ENCODE measurements around the gene SAA2. TPM values are rescaled to one million over a fixed set of nuclear protein-coding genes. Genes with fewer than 3 reads are reported as not detected.
"Not testable (repeated sequence)": the region's sequence is repeated elsewhere in the genome, so short reads cannot be mapped to it uniquely, and the experiment has no call there.

SAA2 gene
- total and polyA plus RNA-seq, 2 donors (not counting 1 experiment from before 2014, with no cell fraction given) = not detected

DNA sequence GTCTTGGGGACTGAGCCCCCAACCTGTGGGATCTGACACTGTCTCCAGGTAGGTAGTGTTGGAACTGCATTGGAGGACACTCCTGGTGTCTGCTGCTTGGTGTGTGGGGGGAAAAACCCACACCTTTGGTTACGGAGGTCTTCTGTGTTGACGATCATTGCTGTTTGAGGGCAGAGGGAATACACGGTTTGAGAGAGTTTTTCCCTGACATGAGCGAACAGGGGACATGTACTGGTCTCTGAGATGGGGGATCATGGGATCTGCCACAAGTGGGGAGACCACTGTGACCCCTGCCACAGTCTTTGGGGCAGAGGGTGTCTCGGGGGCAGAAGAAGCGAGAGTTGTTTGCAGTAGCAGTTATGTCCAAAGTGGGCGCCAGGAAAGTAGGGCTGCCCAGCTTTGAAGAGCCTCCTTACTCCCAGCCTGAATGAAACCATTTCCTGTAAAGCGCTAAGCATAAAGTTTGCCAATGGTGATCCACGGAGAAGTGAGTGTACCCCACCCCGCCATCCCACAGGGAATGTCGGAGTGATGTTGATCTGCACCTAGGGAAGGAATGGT is 5.4 kb upstream of the SAA2 start:
- TF ChIP-seq, protein P1, sequence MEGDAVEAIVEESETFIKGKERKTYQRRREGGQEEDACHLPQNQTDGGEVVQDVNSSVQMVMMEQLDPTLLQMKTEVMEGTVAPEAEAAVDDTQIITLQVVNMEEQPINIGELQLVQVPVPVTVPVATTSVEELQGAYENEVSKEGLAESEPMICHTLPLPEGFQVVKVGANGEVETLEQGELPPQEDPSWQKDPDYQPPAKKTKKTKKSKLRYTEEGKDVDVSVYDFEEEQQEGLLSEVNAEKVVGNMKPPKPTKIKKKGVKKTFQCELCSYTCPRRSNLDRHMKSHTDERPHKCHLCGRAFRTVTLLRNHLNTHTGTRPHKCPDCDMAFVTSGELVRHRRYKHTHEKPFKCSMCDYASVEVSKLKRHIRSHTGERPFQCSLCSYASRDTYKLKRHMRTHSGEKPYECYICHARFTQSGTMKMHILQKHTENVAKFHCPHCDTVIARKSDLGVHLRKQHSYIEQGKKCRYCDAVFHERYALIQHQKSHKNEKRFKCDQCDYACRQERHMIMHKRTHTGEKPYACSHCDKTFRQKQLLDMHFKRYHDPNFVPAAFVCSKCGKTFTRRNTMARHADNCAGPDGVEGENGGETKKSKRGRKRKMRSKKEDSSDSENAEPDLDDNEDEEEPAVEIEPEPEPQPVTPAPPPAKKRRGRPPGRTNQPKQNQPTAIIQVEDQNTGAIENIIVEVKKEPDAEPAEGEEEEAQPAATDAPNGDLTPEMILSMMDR (conservative IDR thresholded peaks at IDR 0.05 in 1 of 2, IDR thresholded peaks at IDR 0.05 in 1 of 2; ENCODE audit: low read depth in 1 of 2, low read length in 2 of 2) = no peak
- no peak for TF ChIP-seq EZH2 (IDR thresholded peaks at IDR 0.05; ENCODE audit: low read length, missing control alignments)
- no peaks in the 10 kb centered on the region for H4K20me1 ChIP-seq (ENCODE audit: control insufficient read depth, extremely low read depth, insufficient read depth, low read length)
- no peaks in the 10 kb centered on the region for H3K36me3 ChIP-seq (ENCODE audit: control insufficient read depth, insufficient read depth, low read length)
- no peak for DNase-seq (ENCODE audit: low read depth in 2 of 2)
- no peak overlapping the region for H3K4me3 ChIP-seq (replicated peaks in 1 of 4; ENCODE audit: control extremely low read depth in 1 of 4, insufficient read depth in 1 of 4, low read depth in 3 of 4, low read length in 4 of 4)
- H3K4me2 ChIP-seq (ENCODE audit: extremely low read depth, insufficient read depth, low read length) = no peak overlapping the region
- H3K4me1 ChIP-seq (ENCODE audit: control insufficient read depth, extremely low read depth, insufficient read depth, low read length) = no peaks in the 10 kb centered on the region
- no peaks in the 10 kb centered on the region for H3K79me2 ChIP-seq (ENCODE audit: control insufficient read depth, insufficient read depth, low read length)
- H3K9me3 ChIP-seq (ENCODE audit: control insufficient read depth, insufficient read depth, low read depth, low read length) = no peaks in the 10 kb centered on the region
- no peak overlapping the region for H3K27ac ChIP-seq (ENCODE audit: insufficient read depth, low read length)
- H2AFZ ChIP-seq (ENCODE audit: low read length) = no peak overlapping the region
- peaks cover 5% of the 10 kb centered on the region for H3K27me3 ChIP-seq (ENCODE audit: control insufficient read depth, insufficient read depth, low read length)
- no peak overlapping the region for H3K9ac ChIP-seq (ENCODE audit: insufficient read depth, low read length)

- H2AFZ ChIP-seq (ENCODE audit: low read length) = no peak overlapping the region
- no peak overlapping the region for H3K27ac ChIP-seq (ENCODE audit: insufficient read depth, low read length)
- TF ChIP-seq, protein P1 (conservative IDR thresholded peaks at IDR 0.05 in 1 of 2, IDR thresholded peaks at IDR 0.05 in 1 of 2; ENCODE audit: low read depth in 1 of 2, low read length in 2 of 2) = no peak
- no peak for TF ChIP-seq EZH2 (IDR thresholded peaks at IDR 0.05; ENCODE audit: low read length, missing control alignments)
- no peaks in the 10 kb centered on the region for H3K79me2 ChIP-seq (ENCODE audit: control insufficient read depth, insufficient read depth, low read length)
- H3K27me3 ChIP-seq (ENCODE audit: control insufficient read depth, insufficient read depth, low read length) = peaks cover 5% of the 10 kb centered on the region
- no peaks in the 10 kb centered on the region for H3K4me1 ChIP-seq (ENCODE audit: control insufficient read depth, extremely low read depth, insufficient read depth, low read length)
- no peaks in the 10 kb centered on the region for H3K36me3 ChIP-seq (ENCODE audit: control insufficient read depth, insufficient read depth, low read length)
- no peak overlapping the region for H3K9ac ChIP-seq (ENCODE audit: insufficient read depth, low read length)
- H3K9me3 ChIP-seq (ENCODE audit: control insufficient read depth, insufficient read depth, low read depth, low read length) = no peaks in the 10 kb centered on the region
- H4K20me1 ChIP-seq (ENCODE audit: control insufficient read depth, extremely low read depth, insufficient read depth, low read length) = no peaks in the 10 kb centered on the region
- no peak overlapping the region for H3K4me3 ChIP-seq (replicated peaks in 1 of 4; ENCODE audit: control extremely low read depth in 1 of 4, insufficient read depth in 1 of 4, low read depth in 3 of 4, low read length in 4 of 4)
- no peak overlapping the region for H3K4me2 ChIP-seq (ENCODE audit: extremely low read depth, insufficient read depth, low read length)
- DNase-seq (ENCODE audit: low read depth in 2 of 2) = no peak
These were observed 4.8 kb upstream of the SAA2 start for GRCh38 chr11:18253233-18253632.

GRCh38 chr11:18247191-18247581 is 1.3 kb downstream of the SAA2 start:
- not testable (repeated sequence) for H3K79me2 ChIP-seq (ENCODE audit: control insufficient read depth, insufficient read depth, low read length); H3K4me2 ChIP-seq (ENCODE audit: extremely low read depth, insufficient read depth, low read length); H3K27ac ChIP-seq (ENCODE audit: insufficient read depth, low read length); H3K9me3 ChIP-seq (ENCODE audit: control insufficient read depth, insufficient read depth, low read depth, low read length); H3K36me3 ChIP-seq (ENCODE audit: control insufficient read depth, insufficient read depth, low read length); H4K20me1 ChIP-seq (ENCODE audit: control insufficient read depth, extremely low read depth, insufficient read depth, low read length); H2AFZ ChIP-seq (ENCODE audit: low read length); H3K4me1 ChIP-seq (ENCODE audit: control insufficient read depth, extremely low read depth, insufficient read depth, low read length); DNase-seq (ENCODE audit: low read depth in 2 of 2); H3K4me3 ChIP-seq (replicated peaks in 1 of 4; ENCODE audit: control extremely low read depth in 1 of 4, insufficient read depth in 1 of 4, low read depth in 3 of 4, low read length in 4 of 4); H3K27me3 ChIP-seq (ENCODE audit: control insufficient read depth, insufficient read depth, low read length); H3K9ac ChIP-seq (ENCODE audit: insufficient read depth, low read length)

- H4K20me1 ChIP-seq (ENCODE audit: control insufficient read depth, extremely low read depth, insufficient read depth, low read length); DNase-seq (ENCODE audit: low read depth in 2 of 2); H3K79me2 ChIP-seq (ENCODE audit: control insufficient read depth, insufficient read depth, low read length); H3K9ac ChIP-seq (ENCODE audit: insufficient read depth, low read length); H3K4me1 ChIP-seq (ENCODE audit: control insufficient read depth, extremely low read depth, insufficient read depth, low read length); H3K27me3 ChIP-seq (ENCODE audit: control insufficient read depth, insufficient read depth, low read length); H3K36me3 ChIP-seq (ENCODE audit: control insufficient read depth, insufficient read depth, low read length); H3K4me2 ChIP-seq (ENCODE audit: extremely low read depth, insufficient read depth, low read length); H3K27ac ChIP-seq (ENCODE audit: insufficient read depth, low read length); H3K9me3 ChIP-seq (ENCODE audit: control insufficient read depth, insufficient read depth, low read depth, low read length); H2AFZ ChIP-seq (ENCODE audit: low read length); H3K4me3 ChIP-seq (replicated peaks in 1 of 4; ENCODE audit: control extremely low read depth in 1 of 4, insufficient read depth in 1 of 4, low read depth in 3 of 4, low read length in 4 of 4): not testable (repeated sequence)
These were observed 1.9 kb downstream of the SAA2 start for GRCh38 chr11:18246379-18247190.

All from fibroblast of lung (primary cell).